ENCODE measurements around the gene SLC28A2.
A peak's percentile ranks its signal among the peaks of the same experiment; 100 is the strongest.
"Not testable (repeated sequence)": the region's sequence is repeated elsewhere in the genome, so short reads cannot be mapped to it uniquely, and the experiment has no call there.

Gene SLC28A2

GRCh38 chr15:45279024-45279698 is 27.1 kb downstream of the SLC28A2 start:
- TF ChIP-seq, protein P1, sequence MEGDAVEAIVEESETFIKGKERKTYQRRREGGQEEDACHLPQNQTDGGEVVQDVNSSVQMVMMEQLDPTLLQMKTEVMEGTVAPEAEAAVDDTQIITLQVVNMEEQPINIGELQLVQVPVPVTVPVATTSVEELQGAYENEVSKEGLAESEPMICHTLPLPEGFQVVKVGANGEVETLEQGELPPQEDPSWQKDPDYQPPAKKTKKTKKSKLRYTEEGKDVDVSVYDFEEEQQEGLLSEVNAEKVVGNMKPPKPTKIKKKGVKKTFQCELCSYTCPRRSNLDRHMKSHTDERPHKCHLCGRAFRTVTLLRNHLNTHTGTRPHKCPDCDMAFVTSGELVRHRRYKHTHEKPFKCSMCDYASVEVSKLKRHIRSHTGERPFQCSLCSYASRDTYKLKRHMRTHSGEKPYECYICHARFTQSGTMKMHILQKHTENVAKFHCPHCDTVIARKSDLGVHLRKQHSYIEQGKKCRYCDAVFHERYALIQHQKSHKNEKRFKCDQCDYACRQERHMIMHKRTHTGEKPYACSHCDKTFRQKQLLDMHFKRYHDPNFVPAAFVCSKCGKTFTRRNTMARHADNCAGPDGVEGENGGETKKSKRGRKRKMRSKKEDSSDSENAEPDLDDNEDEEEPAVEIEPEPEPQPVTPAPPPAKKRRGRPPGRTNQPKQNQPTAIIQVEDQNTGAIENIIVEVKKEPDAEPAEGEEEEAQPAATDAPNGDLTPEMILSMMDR (conservative IDR thresholded peaks at IDR 0.05; ENCODE audit: low read depth, low read length) = no peak
- peak; percentile 90 for DNase-seq (ENCODE audit: low read depth)
- H3K4me3 ChIP-seq (ENCODE audit: low read length) = peak overlapping the region; percentile 87

- H3K4me3 ChIP-seq (ENCODE audit: low read length) = no peak overlapping the region
- no peak for DNase-seq (ENCODE audit: low read depth)
- TF ChIP-seq, protein P1 (conservative IDR thresholded peaks at IDR 0.05; ENCODE audit: low read depth, low read length) = no peak
Measured at GRCh38 chr15:45285413-45285812, 33.4 kb downstream of the SLC28A2 start.

GRCh38 chr15:45287390-45287956 is 35.4 kb downstream of the SLC28A2 start:
- H3K4me3 ChIP-seq (ENCODE audit: low read length) = no peak overlapping the region
- DNase-seq (ENCODE audit: low read depth) = no peak
- TF ChIP-seq, protein P1 (conservative IDR thresholded peaks at IDR 0.05; ENCODE audit: low read depth, low read length) = no peak

DNA sequence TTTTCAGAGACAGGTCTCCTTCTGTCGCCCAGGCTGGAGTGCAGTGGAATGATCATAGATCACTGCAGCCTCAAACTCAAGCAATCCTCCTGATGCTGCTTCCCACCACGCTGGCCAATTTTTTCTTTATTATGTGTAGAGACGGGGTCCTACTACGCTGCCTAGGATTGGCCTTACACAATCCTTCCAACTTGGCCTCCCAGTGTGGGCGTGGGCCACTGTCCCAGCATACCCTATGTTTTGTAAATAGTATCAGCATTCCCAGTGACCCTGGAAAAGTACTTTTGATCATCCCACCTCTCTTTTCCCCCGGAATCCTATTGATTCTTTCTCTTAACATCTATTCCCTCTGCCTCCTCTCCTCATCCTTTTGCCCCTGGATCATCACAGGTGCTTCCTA is 36.9 kb downstream of the SLC28A2 start:
- DNase-seq (ENCODE audit: low read depth) = no peak
- no peak overlapping the region for H3K4me3 ChIP-seq (ENCODE audit: low read length)
- TF ChIP-seq, protein P1 (conservative IDR thresholded peaks at IDR 0.05; ENCODE audit: low read depth, low read length) = no peak

DNA sequence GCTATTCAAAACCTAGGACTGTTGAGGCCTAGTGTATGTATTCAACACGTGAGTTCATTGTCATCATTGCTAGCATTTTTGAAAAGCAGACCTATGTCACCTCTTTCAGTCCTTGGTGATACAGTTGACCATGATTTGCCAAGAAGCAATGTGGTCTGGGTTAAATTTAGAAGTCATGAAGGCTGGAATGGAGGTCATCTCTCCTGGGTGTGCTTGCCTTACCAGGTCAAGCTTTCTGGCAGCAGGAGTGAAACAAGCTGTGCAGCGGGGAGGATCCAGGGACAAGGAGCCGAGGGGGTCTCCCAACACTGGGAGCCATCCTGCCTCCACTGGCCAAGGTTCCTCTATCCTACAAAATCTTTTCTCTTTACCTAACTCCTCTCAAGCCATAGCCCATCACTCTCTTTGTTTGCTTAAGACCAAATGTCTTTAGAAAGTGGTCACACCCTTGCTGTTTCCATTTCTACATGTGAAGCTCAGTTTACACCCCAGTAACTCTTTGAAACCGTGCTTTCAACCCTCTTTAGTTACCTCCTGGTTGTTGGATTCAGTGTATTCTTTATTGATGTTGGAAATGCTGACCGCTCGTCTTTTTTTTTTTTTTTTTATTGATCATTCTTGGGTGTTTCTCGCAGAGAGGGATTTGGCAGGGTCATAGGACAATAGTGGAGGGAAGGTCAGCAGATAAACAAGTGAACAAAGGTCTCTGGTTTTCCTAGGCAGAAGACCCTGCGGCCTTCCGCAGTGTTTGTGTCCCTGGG is 40.0 kb downstream of the SLC28A2 start:
- H3K4me3 ChIP-seq (ENCODE audit: low read length) = no peak overlapping the region
- TF ChIP-seq, protein P1 (conservative IDR thresholded peaks at IDR 0.05; ENCODE audit: low read depth, low read length) = no peak
- DNase-seq (ENCODE audit: low read depth) = no peak

DNA sequence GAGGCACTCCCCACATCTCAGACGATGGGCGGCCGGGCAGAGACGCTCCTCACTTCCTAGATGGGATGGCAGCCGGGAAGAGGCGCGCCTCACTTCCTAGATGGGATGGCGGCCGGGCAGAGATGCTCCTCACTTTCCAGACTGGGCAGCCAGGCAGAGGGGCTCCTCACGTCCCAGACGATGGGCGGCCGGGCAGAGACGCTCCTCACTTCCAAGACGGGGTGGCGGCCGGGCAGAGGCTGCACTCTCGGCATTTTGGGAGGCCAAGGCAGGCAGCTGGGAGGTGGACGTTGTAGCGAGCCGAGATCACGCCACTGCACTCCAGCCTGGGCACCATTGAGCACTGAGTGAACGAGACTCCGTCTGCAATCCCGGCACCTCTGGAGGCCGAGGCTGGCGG is 41.3 kb downstream of the SLC28A2 start:
- not testable (repeated sequence) for DNase-seq (ENCODE audit: low read depth); H3K4me3 ChIP-seq (ENCODE audit: low read length)

GRCh38 chr15:45298964-45299378 is 46.9 kb downstream of the SLC28A2 start:
- not testable (repeated sequence) for H3K4me3 ChIP-seq (ENCODE audit: low read length); DNase-seq (ENCODE audit: low read depth)

GRCh38 chr15:45304711-45305110 is 52.7 kb downstream of the SLC28A2 start:
- TF ChIP-seq, protein P1 (conservative IDR thresholded peaks at IDR 0.05; ENCODE audit: low read depth, low read length) = no peak
- H3K4me3 ChIP-seq (ENCODE audit: low read length) = no peak overlapping the region
- no peak for DNase-seq (ENCODE audit: low read depth)
